SHP77 (cell line): ENCODE data around the gene GABRR2.

Experiments
- DNase-seq, 2 experiments: peaks; one replicate each; lab custom pipeline; 2025; lab: John Stamatoyannopoulos, UW

The GABRR2 gene

GRCh38 chr6:89208551-89208950, 106.5 kb downstream of the GABRR2 start:
- no peak for DNase-seq
